Coronary artery (tissue), 2 donors: Measurements from ENCODE around the gene MAS1L.

Experiments
- DNase-seq: peaks from one replicate; pipeline ENCODE4 v3.0.0-alpha.2; 2017; ENCODE audit warnings: low spot score
- H3K27ac ChIP-seq, 2 donors: fragments of 200-600 bp; sonication (generic); one replicate each; pipeline ENCODE4 v1.5.1; 2016 to 2019
- H3K4me3 ChIP-seq: fragments of 200-600 bp; sonication (generic); 2 replicates; pipeline ENCODE4 v1.5.1; 2016; ENCODE audit warnings: mild to moderate bottlenecking, moderate library complexity
- CTCF ChIP-seq: fragments of 200-600 bp; sonication (generic); IDR thresholded peaks from one replicate; pipeline ENCODE4 v1.5.1; 2019; ENCODE audit warnings: antibody characterized with exemption

The MAS1L gene

DNA sequence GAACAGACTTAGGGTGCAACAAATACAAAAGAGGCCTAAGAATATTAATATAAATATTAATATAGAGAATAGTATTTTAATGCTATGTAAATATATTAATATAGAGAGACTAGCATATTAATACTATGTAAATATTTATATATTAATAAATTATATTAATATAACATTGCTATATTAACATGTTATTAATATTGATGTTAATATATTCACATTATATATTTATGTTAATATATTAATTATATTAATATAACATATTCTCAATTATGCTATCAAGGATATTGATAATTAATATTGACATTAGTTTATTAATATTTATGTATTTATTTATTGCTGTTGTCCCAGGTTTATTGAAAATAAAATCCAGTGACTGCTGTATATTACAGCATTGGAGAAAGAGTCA is 1.1 kb upstream of the MAS1L start:
- DNase-seq, result no peak
- TF ChIP-seq CTCF, result no peak
- Histone ChIP-seq H3K4me3 (no peak overlapping the region), H3K27ac (no peak overlapping the region)

DNA sequence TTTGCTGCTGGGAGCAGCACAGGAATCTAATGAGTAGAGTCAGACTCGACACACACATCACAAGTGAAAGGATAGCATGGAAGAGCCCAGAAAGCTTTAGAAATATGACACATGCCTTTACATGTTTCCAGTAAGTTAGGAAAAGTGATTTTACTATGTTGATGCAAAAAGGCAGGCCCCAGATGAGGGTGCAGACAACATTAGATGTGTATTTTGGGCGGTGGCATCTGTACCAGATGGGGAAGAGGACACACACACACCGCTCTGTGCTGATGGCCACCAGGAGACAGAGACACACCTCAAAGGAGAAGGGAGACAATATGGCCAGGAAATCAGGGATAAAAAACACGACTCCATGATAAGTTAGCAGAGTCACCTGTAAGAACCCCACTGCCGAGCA is 625 bp downstream of the MAS1L start:
- no peak for TF ChIP-seq CTCF
- Histone ChIP-seq H3K4me3 (no peak overlapping the region), H3K27ac (no peak overlapping the region)
- no peak for DNase-seq

DNA sequence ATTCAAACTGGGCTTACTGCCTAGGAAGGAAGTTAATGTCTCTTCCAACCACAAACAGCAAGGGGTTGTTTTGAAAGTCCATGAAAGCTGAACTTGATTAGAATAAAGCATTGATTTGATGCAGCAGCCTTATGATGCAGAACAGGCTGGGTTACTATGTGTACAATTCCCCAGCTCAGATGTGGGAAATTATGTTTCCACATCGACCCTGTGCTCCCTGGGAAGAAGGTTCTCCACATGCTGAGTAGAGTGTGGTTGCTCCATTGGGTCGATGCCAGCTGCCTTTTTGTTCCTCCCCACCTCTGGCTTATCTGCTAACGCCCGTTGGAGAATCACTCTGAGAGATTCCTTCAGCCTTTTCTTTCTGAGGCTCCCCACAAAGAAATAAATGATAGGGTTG is 1.2 kb downstream of the MAS1L start:
- no peak overlapping the region for H3K4me3 ChIP-seq
- no peak overlapping the region for H3K27ac ChIP-seq
- DNase-seq, result no peak
- TF ChIP-seq CTCF, result no peak

DNA sequence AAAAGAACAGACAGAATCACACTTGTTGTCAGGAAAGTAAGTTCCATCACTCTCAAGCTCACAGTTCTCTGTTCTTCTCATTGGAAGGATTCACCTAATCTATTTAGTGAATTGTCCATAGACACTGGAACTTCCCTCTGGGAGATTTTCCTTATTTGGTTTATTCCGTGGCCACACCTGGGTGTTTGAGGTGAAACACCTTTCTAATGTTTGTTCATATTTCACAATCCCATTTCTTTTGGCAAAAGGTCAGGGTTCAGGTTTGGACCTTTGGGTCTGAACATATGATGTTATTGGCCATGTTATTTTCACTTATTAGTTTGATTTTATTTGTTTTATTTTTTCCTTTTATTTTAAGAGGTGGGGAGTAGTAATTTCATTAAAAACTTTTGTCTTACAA is 4.0 kb downstream of the MAS1L start:
- DNase-seq, result no peak
- no peak for TF ChIP-seq CTCF
- Histone ChIP-seq H3K27ac (no peak overlapping the region), H3K4me3 (no peak overlapping the region)

DNA sequence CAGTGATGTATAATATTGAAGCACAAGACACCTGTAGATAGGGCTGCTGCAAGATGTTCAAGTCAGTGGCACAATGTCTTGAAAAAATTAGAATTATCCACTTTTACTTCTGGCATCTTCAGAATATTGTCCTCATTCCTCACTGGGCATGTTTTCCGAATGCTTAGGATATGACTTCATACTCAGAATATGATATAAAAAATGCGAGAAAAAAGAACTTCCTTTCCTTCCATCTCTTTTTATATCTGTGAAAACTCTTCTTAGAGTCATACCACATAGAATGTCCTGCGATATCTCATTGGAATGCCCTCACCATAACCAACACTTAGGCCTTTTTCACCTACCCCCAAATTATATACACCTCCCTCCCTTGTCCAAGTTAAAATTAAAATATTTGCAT is 4.6 kb downstream of the MAS1L start:
- no peak for DNase-seq
- Histone ChIP-seq H3K4me3 (no peak overlapping the region), H3K27ac (no peak overlapping the region)
- TF ChIP-seq CTCF, result no peak

GRCh38 chr6:29479560-29479959 is 8.2 kb downstream of the MAS1L start:
- TF ChIP-seq CTCF, result no peak
- DNase-seq, result no peak

GRCh38 chr6:29478740-29479139 is 9.0 kb downstream of the MAS1L start:
- TF ChIP-seq CTCF, result no peak
- H3K27ac ChIP-seq, result no peak overlapping the region
- no peak overlapping the region for H3K4me3 ChIP-seq
- DNase-seq, result no peak

More at GRCh38 chr6:29479560-29479959, 8.2 kb downstream of the MAS1L start:
- Histone ChIP-seq H3K27ac (no peak overlapping the region), H3K4me3 (no peak overlapping the region)
